K562 (cell line): Measurements from ENCODE around the gene NUP50. TPM values are rescaled to one million over a fixed set of nuclear protein-coding genes. Genes with fewer than 3 reads are reported as not detected.
A peak's percentile ranks its signal among the peaks of the same experiment; 100 is the strongest.

Experiments used
- CBX2 ChIP-seq: fragments of 200-600 bp; sonication (generic); IDR thresholded peaks from one replicate; pipeline ENCODE4 v1.6.1; 2012; ENCODE audit warnings: mild to moderate bottlenecking, low read length, inconsistent platforms; ENCODE audit not compliant: insufficient read depth, poor library complexity, severe bottlenecking
- CHD1 ChIP-seq: fragments of 200-600 bp; sonication (generic); IDR thresholded peaks from one replicate; pipeline ENCODE4 v1.6.1; 2012; ENCODE audit warnings: mild to moderate bottlenecking, moderate library complexity, low read length, inconsistent platforms
- CREM ChIP-seq: IDR thresholded peaks from 2 replicates; pipeline ENCODE4 v1.6.1; 2014; ENCODE audit warnings: antibody characterized with exemption, low read depth
- E2F3 ChIP-seq: fragments of 250-450 bp; sonication (Bioruptor Pico); IDR thresholded peaks from 2 replicates; pipeline ENCODE4 v1.4.0; 2020; ENCODE audit warnings: mild to moderate bottlenecking
- HINFP ChIP-seq: fragments of 450-650 bp; conservative IDR thresholded peaks from 2 replicates; pipeline ENCODE4 v1.6.1; 2016; ENCODE audit warnings: missing genetic modification characterization, low read depth, mild to moderate bottlenecking, control low read depth, missing compliant biosample characterization
- RCOR1 ChIP-seq, 2 experiments: IDR thresholded peaks; 2 replicates each; pipeline ENCODE4 v1.6.1; 2012; ENCODE audit warnings: low read depth in 2 of 2, low read length in 2 of 2, borderline replicate concordance in 1 of 2, improper control_type of control experiment in 1 of 2
- ZNF407 ChIP-seq: fragments of 450-650 bp; IDR thresholded peaks from 2 replicates; pipeline ENCODE4 v1.6.1; 2016; ENCODE audit warnings: low read depth
- polyA plus RNA-seq, 8 experiments: library from polyadenylated mRNA; depleted of rRNA in 4 of 8; stranded (reverse) in 5 of 8; unstranded in 3 of 8; fragments of >200 nt; fragmentation: Nextera tagmentation in 2 of 8; fragmentation: Illumina TruSeq in 1 of 8; extraction: Ambion mirVana in 2 of 8; extraction: Trizol in 1 of 8; gene quantifications; 2 replicates each; pipeline versions ENCODE4 v1.2.1 to v1.2.3, GENCODE V29; 2011 to 2014; ENCODE audit warnings: inconsistent platforms in 1 of 8, missing spikeins in 1 of 8
- total RNA-seq, 7 experiments: library from RNA; depleted of rRNA in 6 of 7; stranded (reverse); fragments of >200 nt in 6 of 7; fragmentation: Illumina TruSeq in 2 of 7; extraction: Trizol in 2 of 7; gene quantifications; 2 replicates each; pipeline versions ENCODE4 v1.2.1 to v1.2.3, GENCODE V29; 2011 to 2021; ENCODE audit warnings: low replicate concordance in 1 of 7
- TF ChIP-seq, protein P1 (sequence below): fragments of 250-450 bp; sonication (Bioruptor Pico); IDR thresholded peaks from 2 replicates; pipeline ENCODE4 v1.4.0; 2020; ENCODE audit warnings: borderline replicate concordance
- TF ChIP-seq, protein P2 (sequence below), 2 experiments: fragments of 150-350 bp in 1 of 2; IDR thresholded peaks; 2 replicates each; pipeline ENCODE4 v1.6.1; 2012 to 2016; ENCODE audit warnings: low read depth in 2 of 2, low read length in 2 of 2, mild to moderate bottlenecking in 1 of 2, moderate library complexity in 1 of 2

The NUP50 gene
- total and polyA plus RNA-seq, 9 of the 15 experiments (the other 6 are each of a cell fraction or from before 2014, with no cell fraction given): 23.8 to 83.7 (median 55.3) TPM

GRCh38 chr22:45163451-45164269, at the start of gene NUP50 (continued):
- TF ChIP-seq, protein P1, sequence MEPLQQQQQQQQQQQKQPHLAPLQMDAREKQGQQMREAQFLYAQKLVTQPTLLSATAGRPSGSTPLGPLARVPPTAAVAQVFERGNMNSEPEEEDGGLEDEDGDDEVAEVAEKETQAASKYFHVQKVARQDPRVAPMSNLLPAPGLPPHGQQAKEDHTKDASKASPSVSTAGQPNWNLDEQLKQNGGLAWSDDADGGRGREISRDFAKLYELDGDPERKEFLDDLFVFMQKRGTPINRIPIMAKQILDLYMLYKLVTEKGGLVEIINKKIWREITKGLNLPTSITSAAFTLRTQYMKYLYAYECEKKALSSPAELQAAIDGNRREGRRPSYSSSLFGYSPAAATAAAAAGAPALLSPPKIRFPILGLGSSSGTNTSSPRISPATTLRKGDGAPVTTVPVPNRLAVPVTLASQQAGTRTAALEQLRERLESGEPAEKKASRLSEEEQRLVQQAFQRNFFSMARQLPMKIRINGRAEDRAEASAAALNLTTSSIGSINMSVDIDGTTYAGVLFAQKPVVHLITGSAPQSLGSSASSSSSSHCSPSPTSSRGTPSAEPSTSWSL: no peak
- no peak for TF ChIP-seq CBX2
- no peak for TF ChIP-seq E2F3 (CRISPR knock-in tag)
- TF ChIP-seq, protein P2, sequence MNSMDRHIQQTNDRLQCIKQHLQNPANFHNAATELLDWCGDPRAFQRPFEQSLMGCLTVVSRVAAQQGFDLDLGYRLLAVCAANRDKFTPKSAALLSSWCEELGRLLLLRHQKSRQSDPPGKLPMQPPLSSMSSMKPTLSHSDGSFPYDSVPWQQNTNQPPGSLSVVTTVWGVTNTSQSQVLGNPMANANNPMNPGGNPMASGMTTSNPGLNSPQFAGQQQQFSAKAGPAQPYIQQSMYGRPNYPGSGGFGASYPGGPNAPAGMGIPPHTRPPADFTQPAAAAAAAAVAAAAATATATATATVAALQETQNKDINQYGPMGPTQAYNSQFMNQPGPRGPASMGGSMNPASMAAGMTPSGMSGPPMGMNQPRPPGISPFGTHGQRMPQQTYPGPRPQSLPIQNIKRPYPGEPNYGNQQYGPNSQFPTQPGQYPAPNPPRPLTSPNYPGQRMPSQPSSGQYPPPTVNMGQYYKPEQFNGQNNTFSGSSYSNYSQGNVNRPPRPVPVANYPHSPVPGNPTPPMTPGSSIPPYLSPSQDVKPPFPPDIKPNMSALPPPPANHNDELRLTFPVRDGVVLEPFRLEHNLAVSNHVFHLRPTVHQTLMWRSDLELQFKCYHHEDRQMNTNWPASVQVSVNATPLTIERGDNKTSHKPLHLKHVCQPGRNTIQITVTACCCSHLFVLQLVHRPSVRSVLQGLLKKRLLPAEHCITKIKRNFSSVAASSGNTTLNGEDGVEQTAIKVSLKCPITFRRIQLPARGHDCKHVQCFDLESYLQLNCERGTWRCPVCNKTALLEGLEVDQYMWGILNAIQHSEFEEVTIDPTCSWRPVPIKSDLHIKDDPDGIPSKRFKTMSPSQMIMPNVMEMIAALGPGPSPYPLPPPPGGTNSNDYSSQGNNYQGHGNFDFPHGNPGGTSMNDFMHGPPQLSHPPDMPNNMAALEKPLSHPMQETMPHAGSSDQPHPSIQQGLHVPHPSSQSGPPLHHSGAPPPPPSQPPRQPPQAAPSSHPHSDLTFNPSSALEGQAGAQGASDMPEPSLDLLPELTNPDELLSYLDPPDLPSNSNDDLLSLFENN (IDR thresholded peaks at IDR 0.05; ENCODE audit: low read depth in 2 of 2, low read length in 2 of 2): no peak
- no peak for TF ChIP-seq ZNF407
- TF ChIP-seq CHD1: no peak
- no peak for TF ChIP-seq RCOR1 (IDR thresholded peaks at IDR 0.05; ENCODE audit: borderline replicate concordance in 1 of 2, low read depth in 2 of 2, low read length in 2 of 2)
- TF ChIP-seq CREM: peak; percentile 40; the same call in 1 of the 2 replicates
- TF ChIP-seq HINFP (tag): no peak
